ENCODE results near the gene FBL.

DNA sequence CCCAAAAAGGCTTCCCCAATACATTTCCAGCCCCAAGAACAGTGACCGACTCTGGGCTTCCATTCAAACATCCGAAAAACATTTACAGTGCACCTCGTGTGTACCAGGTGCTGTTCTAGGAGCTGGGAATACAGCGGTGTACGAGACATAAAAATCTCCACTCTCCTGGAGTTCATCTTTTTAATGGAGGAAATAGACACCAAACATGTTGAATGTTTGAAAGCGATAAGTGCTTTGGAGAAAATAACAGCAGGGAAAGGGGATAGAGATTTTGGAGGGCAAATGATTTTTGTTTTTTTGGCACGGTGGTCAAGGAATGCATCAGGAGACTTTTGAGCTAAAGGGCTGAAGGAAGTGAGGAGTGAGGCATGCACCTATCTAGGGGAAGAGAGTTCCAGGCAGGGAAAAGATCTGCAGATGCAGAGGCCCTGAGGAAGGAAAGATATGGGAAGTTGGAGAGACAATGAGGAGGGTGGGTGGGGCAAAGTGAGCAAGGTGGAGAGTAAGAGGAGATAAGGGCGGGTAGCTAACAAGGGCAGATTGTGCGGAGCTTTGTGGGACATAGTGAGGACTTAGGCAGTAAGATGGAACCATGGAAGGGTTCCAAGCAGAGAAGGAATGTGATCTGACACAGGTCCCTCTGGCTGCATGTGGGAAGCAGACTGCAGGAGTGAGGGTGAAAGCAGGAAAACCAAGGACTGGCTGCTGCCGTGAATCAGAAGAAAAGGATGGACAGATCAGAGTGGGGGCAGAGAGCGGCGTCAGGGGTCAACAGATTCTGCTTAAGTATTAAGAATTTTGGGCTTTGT, 703 bp upstream of the FBL start:
- TF ChIP-seq, protein P1, sequence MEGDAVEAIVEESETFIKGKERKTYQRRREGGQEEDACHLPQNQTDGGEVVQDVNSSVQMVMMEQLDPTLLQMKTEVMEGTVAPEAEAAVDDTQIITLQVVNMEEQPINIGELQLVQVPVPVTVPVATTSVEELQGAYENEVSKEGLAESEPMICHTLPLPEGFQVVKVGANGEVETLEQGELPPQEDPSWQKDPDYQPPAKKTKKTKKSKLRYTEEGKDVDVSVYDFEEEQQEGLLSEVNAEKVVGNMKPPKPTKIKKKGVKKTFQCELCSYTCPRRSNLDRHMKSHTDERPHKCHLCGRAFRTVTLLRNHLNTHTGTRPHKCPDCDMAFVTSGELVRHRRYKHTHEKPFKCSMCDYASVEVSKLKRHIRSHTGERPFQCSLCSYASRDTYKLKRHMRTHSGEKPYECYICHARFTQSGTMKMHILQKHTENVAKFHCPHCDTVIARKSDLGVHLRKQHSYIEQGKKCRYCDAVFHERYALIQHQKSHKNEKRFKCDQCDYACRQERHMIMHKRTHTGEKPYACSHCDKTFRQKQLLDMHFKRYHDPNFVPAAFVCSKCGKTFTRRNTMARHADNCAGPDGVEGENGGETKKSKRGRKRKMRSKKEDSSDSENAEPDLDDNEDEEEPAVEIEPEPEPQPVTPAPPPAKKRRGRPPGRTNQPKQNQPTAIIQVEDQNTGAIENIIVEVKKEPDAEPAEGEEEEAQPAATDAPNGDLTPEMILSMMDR (IDR thresholded peaks at IDR 0.05): no peak
- TF ChIP-seq POLR2A (IDR thresholded peaks at IDR 0.05) (no peak), POLR2AphosphoS5 (IDR thresholded peaks at IDR 0.05) (no peak)

All from prostate gland (tissue), 2 donors.